ENCODE measurements around the gene DMBT1. TPM values are rescaled to one million over a fixed set of nuclear protein-coding genes. Genes with fewer than 3 reads are reported as not detected.

DMBT1 gene
- total RNA-seq, 4 donors from 2014 or later, result 0.33 TPM; not detected in 3

DNA sequence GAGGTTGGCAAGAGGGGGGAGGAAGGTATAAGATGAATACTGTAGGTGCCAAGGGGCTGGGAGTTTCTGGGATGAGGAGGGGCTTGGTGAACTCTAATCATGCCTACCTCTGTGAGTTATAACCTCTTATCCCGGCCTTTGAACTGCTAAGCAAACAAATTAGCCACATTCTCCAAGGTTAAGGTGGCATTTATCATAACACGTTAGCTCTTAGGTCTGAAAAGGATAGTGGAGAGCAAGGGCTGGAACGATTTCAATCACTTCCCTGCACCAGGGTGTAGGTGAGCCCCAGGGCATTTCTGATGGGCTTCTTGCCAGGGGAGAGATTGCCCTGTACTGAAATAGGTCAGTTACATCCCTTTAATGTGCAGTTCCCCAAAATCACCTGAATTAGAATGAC lies 28.6 kb upstream of the DMBT1 start:
- no peak for TF ChIP-seq CTCF (IDR thresholded peaks at IDR 0.05; ENCODE audit: low read depth)

GRCh38 chr10:122532601-122533296 lies 27.8 kb upstream of the DMBT1 start:
- no peak for TF ChIP-seq CTCF (IDR thresholded peaks at IDR 0.05; ENCODE audit: low read depth)

DNA sequence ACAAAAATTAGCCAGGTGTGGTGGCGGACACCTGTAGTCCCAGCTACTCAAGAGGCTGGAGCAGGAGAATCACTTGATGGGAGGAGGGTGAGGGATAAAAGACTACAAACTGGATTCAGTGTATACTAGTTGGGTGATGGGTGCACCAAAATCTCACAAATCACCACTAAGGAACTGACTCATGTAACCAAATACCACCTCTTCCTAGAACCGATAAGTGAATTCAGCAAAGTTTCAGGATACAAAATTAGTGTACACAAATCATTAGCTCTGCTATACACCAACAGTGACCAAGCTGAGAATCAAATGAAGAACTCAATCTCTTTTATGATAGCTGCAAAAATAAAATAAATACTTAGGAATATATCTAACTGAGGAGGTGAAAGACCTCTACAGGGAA lies 23.0 kb upstream of the DMBT1 start:
- no peak for TF ChIP-seq CTCF (IDR thresholded peaks at IDR 0.05; ENCODE audit: low read depth)

GRCh38 chr10:122541541-122542002 lies 19.0 kb upstream of the DMBT1 start:
- TF ChIP-seq CTCF (IDR thresholded peaks at IDR 0.05; ENCODE audit: low read depth), result no peak

DNA sequence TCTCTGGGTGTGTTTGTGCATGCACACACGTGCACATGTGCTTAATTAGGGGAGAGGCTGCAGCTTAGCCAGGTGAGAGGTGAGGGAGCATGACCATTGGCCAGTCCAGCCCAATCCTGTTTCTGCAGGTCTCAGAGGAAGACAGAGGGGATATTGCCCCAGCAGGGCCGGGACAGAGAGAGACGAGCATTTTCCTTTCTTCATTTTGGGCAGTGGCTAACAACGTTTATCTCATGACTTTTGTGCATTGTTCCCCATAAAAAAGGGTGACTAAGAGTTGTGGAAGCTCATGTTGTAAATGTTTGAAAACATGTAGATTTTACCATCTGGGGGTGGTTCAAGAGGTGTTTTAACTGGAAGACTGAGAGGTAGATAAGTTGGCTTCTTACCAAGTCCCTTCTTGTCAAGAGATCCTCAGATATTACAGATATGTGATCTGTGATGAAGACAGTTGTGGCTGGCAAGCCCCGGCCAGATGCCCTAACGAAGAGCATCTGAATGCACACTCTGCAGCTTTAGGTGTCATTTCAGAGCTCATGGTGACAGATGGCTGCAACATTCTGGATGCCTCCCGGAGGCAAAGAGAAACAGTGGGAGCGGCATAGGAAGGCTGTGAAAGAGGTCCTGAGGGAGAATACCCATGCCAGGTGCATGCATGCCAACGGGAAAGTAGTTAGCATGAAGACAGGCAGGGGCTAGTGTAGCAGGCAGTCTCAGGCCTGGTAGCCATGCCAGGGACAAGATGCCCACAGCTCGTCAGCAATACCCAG lies 16.7 kb upstream of the DMBT1 start:
- no peak for TF ChIP-seq CTCF (IDR thresholded peaks at IDR 0.05; ENCODE audit: low read depth)

GRCh38 chr10:122544493-122544892 lies 16.1 kb upstream of the DMBT1 start:
- TF ChIP-seq CTCF (IDR thresholded peaks at IDR 0.05; ENCODE audit: low read depth), result no peak

- no peak for TF ChIP-seq CTCF (IDR thresholded peaks at IDR 0.05; ENCODE audit: low read depth)
These were observed 14.3 kb upstream of the DMBT1 start for GRCh38 chr10:122546242-122546641.
